Endothelial cell of umbilical vein (primary cell): Measurements from ENCODE around the gene DIP2B. TPM values are rescaled to one million over a fixed set of nuclear protein-coding genes. Genes with fewer than 3 reads are reported as not detected.

ENCODE experiments used
- BruUV-seq: library from RNA; stranded (reverse); fragments of 400-500 nt; replicated peaks from 2 replicates; lab custom pipeline; 2021; lab: Mats Ljungman, UMichigan
- CTCF ChIA-PET: fragments of 300-600, 350-600 bp; sonication (Branson Sonifier 250); formaldehyde crosslinking; loops from one replicate; lab custom pipeline; 2021; ENCODE audit warnings: antibody characterized with exemption, inconsistent platforms; lab: Charles Lee
- POLR2A ChIA-PET: fragments of 300-600, 350-600 bp; sonication (Branson Sonifier 250); formaldehyde crosslinking; loops from one replicate; lab custom pipeline; 2021; ENCODE audit warnings: antibody characterized with exemption, inconsistent platforms; lab: Charles Lee
- DNase-seq: peaks from one replicate; pipeline ENCODE4 v3.0.0-alpha.2; 2011; ENCODE audit warnings: low read depth, low spot score
- FAIRE-seq: peaks from 2 replicates; lab custom pipeline; 2011; peaks lifted over from hg19 to GRCh38; lab: Jason Lieb, UNC
- H2AFZ ChIP-seq: 2 replicates; pipeline ENCODE4 v1.6.0; 2012; ENCODE audit warnings: low read depth, low read length, control low read depth, inconsistent platforms
- H3K27ac ChIP-seq: 2 replicates; pipeline ENCODE4 v1.5.1; 2011; ENCODE audit warnings: low read depth, mild to moderate bottlenecking, control low read depth, low read length, moderate library complexity; ENCODE audit not compliant: insufficient read depth
- H3K27me3 ChIP-seq, 2 experiments: 2 replicates each; pipeline versions ENCODE4 v1.6.0 to v1.6.1; 2011; ENCODE audit warnings: low read length in 2 of 2, mixed read lengths in 1 of 2; ENCODE audit not compliant: control insufficient read depth in 2 of 2, insufficient read depth in 2 of 2
- H3K36me3 ChIP-seq, 2 experiments: 2 replicates in 1 of 2; 3 replicates in 1 of 2; pipeline ENCODE4 v1.5.1; 2011; ENCODE audit warnings: low read length in 2 of 2, mild to moderate bottlenecking in 1 of 2, moderate library complexity in 1 of 2; ENCODE audit not compliant: control insufficient read depth in 2 of 2, insufficient read depth in 2 of 2; ENCODE audit errors: extremely low read depth in 1 of 2
- H3K4me1 ChIP-seq: 3 replicates; pipeline ENCODE4 v1.5.1; 2011; ENCODE audit warnings: mild to moderate bottlenecking, low read length; ENCODE audit not compliant: control insufficient read depth, insufficient read depth; ENCODE audit errors: extremely low read depth
- H3K4me2 ChIP-seq: 2 replicates; pipeline ENCODE4 v1.6.1; 2011; ENCODE audit warnings: low read length, control low read depth, mixed read lengths; ENCODE audit not compliant: insufficient read depth
- H3K4me3 ChIP-seq, 3 experiments: fragments of 200-600 bp in 1 of 3; sonication (generic), shearing (Covaris generic) in 1 of 3; replicated peaks in 1 of 3; 2 replicates each; pipeline ENCODE4 v1.5.1; 2011 to 2016; ENCODE audit warnings: control low read depth in 3 of 3, low read length in 3 of 3, mild to moderate bottlenecking in 2 of 3, inconsistent platforms in 1 of 3, low read depth in 1 of 3, moderate library complexity in 1 of 3; ENCODE audit not compliant: insufficient read depth in 1 of 3
- H3K79me2 ChIP-seq: 2 replicates; pipeline ENCODE4 v1.6.0; 2012; ENCODE audit warnings: low read length, inconsistent platforms; ENCODE audit not compliant: control insufficient read depth, insufficient read depth
- H3K9ac ChIP-seq: replicated peaks from 2 replicates; pipeline ENCODE3; 2011; ENCODE audit warnings: low read length, control low read depth; ENCODE audit not compliant: insufficient read depth; ENCODE audit errors: extremely low read depth
- H3K9me1 ChIP-seq: replicated peaks from 3 replicates; pipeline ENCODE4 v1.6.0; 2011; ENCODE audit warnings: mild to moderate bottlenecking, low read length; ENCODE audit not compliant: control insufficient read depth, insufficient read depth; ENCODE audit errors: extremely low read depth
- H3K9me3 ChIP-seq: replicated peaks from 2 replicates; pipeline ENCODE4 v1.5.1; 2012; ENCODE audit warnings: low read length, inconsistent platforms; ENCODE audit not compliant: control insufficient read depth, insufficient read depth
- H4K20me1 ChIP-seq: replicated peaks from 2 replicates; pipeline ENCODE3; 2011; ENCODE audit warnings: mild to moderate bottlenecking, low read length; ENCODE audit not compliant: control insufficient read depth, insufficient read depth; ENCODE audit errors: extremely low read depth
- EZH2 ChIP-seq: IDR thresholded peaks from 2 replicates; pipeline ENCODE4 v1.6.1; 2012; ENCODE audit warnings: borderline replicate concordance, low read depth, mild to moderate bottlenecking, moderate library complexity, low read length, inconsistent platforms; ENCODE audit not compliant: severe bottlenecking
- FOS ChIP-seq: IDR thresholded peaks from 2 replicates; pipeline ENCODE4 v1.6.1; 2011; ENCODE audit warnings: mild to moderate bottlenecking, low read length, moderate library complexity, borderline replicate concordance; ENCODE audit not compliant: insufficient read depth
- GATA2 ChIP-seq: IDR thresholded peaks from 2 replicates; pipeline ENCODE4 v1.7.0; 2011; ENCODE audit warnings: low read depth, mild to moderate bottlenecking, moderate library complexity, mixed read lengths, low read length; ENCODE audit not compliant: insufficient read length, insufficient read depth
- JUN ChIP-seq: IDR thresholded peaks from 2 replicates; pipeline ENCODE4 v1.6.1; 2011; ENCODE audit warnings: borderline replicate concordance, low read depth; ENCODE audit not compliant: insufficient read length, insufficient read depth
- MYC ChIP-seq: IDR thresholded peaks from one replicate; pipeline ENCODE4 v1.6.1; 2011; ENCODE audit warnings: mild to moderate bottlenecking, low read depth, low read length
- POLR2A ChIP-seq: IDR thresholded peaks from 2 replicates; pipeline ENCODE4 v1.6.1; 2012; ENCODE audit warnings: low read depth, mild to moderate bottlenecking, control low read depth, low read length
- POLR2AphosphoS5 ChIP-seq: IDR thresholded peaks from 2 replicates; pipeline ENCODE4 v1.6.1; 2012; ENCODE audit warnings: low read depth, mild to moderate bottlenecking, control low read depth, low read length, moderate library complexity; ENCODE audit not compliant: insufficient read depth
- dilution Hi-C: fragments of 300-500 bp; cut with MboI; formaldehyde crosslinking; loops from one replicate; pipeline ENCODE4 v1.15.0; 2019; ENCODE audit warnings: low sequenced_read_pairs; ENCODE audit not compliant: extremely low pct_ligation_motif_present
- intact Hi-C: fragments of 100-400 bp; cut with micrococcal nuclease; formaldehyde crosslinking; loops from one replicate; pipeline ENCODE4 v1.10.0; 2022
- polyA plus RNA-seq, 4 experiments: library from polyadenylated mRNA; depleted of rRNA in 3 of 4; stranded (reverse) in 3 of 4; unstranded in 1 of 4; fragments of >200 nt; gene quantifications; 2 replicates each; pipeline versions ENCODE4 v1.2.1 to v1.2.3, GENCODE V29; 2011 to 2012; ENCODE audit warnings: missing spikeins in 1 of 4
- total RNA-seq: library from RNA; stranded (reverse); gene quantifications from 2 replicates; pipeline ENCODE4 v1.2.3, GENCODE V29; 2021
- TF ChIP-seq, protein P1 (sequence below), 2 donors: IDR thresholded peaks; 1 replicate in 1 of 2; 2 replicates in 1 of 2; pipeline ENCODE4 v1.5.1; 2011; ENCODE audit warnings: low read length in 2 of 2, mild to moderate bottlenecking in 2 of 2, moderate library complexity in 2 of 2, control low read depth in 1 of 2, inconsistent platforms in 1 of 2, low read depth in 1 of 2; ENCODE audit not compliant: insufficient read depth in 1 of 2; ENCODE audit errors: extremely low read depth in 1 of 2
- TF ChIP-seq, protein P2 (sequence below): IDR thresholded peaks from 2 replicates; pipeline ENCODE4 v1.6.1; 2011; ENCODE audit not compliant: insufficient read depth, insufficient read length

Gene DIP2B
- total and polyA plus RNA-seq, 2 donors (not counting 3 experiments of a cell fraction or from before 2014, with no cell fraction given): 14.5 to 28.0 TPM

DNA sequence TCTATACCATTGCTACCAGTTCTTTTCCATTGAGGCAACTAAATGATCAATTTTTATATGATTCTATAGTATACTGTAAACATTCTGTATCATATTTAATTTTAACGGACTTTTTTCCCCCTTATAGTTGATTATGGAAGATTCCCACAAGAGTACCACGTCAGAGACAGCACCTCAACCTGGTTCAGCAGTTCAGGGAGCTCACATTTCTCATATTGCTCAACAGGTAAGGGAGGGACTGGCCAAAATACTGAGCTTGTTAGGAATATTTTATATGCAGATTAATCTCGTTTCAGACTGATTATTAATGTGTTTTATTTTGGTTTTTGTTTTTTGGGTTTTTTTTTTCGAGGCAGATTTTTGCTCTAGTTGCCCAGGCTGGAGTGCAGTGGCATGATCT is 275.2 kb downstream of the DIP2B start:
- POLR2A ChIA-PET: no interaction called here
- CTCF ChIA-PET: interaction anchor here (0.6 to 1.3 kb wide), 2 partner anchors 15 to 17 kb away, joined by 3 to 7 read pairs; no protein-coding TSS in a partner anchor
- Histone ChIP-seq H3K27me3 (no peaks in the 10 kb centered on the region), H3K36me3 (peaks cover 0 to 2% of the 10 kb centered on the region in 2 experiments), H3K9ac (no peak overlapping the region), H4K20me1 (no peaks in the 10 kb centered on the region), H3K4me2 (no peak overlapping the region), H3K4me3 (no peak overlapping the region), H2AFZ (no peak overlapping the region), H3K79me2 (peaks cover 18% of the 10 kb centered on the region), H3K4me1 (no peaks in the 10 kb centered on the region), H3K9me1 (no peaks in the 10 kb centered on the region), H3K27ac (no peak overlapping the region), H3K9me3 (no peaks in the 10 kb centered on the region)
- intact Hi-C loops (no loop called here), dilution Hi-C loops (no loop called here)
- DNase-seq (no peak), FAIRE-seq (no peak)
- TF ChIP-seq GATA2 (no peak), FOS (no peak), EZH2 (no peak), JUN (no peak), MYC (no peak), POLR2A (no peak), POLR2AphosphoS5 (no peak)
- TF ChIP-seq, protein P1, sequence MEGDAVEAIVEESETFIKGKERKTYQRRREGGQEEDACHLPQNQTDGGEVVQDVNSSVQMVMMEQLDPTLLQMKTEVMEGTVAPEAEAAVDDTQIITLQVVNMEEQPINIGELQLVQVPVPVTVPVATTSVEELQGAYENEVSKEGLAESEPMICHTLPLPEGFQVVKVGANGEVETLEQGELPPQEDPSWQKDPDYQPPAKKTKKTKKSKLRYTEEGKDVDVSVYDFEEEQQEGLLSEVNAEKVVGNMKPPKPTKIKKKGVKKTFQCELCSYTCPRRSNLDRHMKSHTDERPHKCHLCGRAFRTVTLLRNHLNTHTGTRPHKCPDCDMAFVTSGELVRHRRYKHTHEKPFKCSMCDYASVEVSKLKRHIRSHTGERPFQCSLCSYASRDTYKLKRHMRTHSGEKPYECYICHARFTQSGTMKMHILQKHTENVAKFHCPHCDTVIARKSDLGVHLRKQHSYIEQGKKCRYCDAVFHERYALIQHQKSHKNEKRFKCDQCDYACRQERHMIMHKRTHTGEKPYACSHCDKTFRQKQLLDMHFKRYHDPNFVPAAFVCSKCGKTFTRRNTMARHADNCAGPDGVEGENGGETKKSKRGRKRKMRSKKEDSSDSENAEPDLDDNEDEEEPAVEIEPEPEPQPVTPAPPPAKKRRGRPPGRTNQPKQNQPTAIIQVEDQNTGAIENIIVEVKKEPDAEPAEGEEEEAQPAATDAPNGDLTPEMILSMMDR (IDR thresholded peaks at IDR 0.05; ENCODE audit: extremely low read depth in 1 of 2, insufficient read depth in 1 of 2, low read depth in 1 of 2, low read length in 2 of 2): no peak
- TF ChIP-seq, protein P2, sequence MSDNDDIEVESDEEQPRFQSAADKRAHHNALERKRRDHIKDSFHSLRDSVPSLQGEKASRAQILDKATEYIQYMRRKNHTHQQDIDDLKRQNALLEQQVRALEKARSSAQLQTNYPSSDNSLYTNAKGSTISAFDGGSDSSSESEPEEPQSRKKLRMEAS: no peak
- no TSS peak for BruUV-seq
